Mucosa of rectum (tissue), 2 donors: ENCODE measurements around the gene USP32.
"Not testable (repeated sequence)": the region's sequence is repeated elsewhere in the genome, so short reads cannot be mapped to it uniquely, and the experiment has no call there.

Source experiments
- H3K27ac ChIP-seq, 2 donors: one replicate each; pipeline ENCODE4 v1.7.0; 2013; ENCODE audit warnings: inconsistent platforms in 2 of 2, low read depth in 2 of 2, low read length in 2 of 2
- H3K27me3 ChIP-seq, 2 donors: one replicate each; pipeline ENCODE4 v1.7.0; 2013; ENCODE audit warnings: low read length in 2 of 2; ENCODE audit not compliant: control insufficient read depth in 2 of 2, insufficient read depth in 2 of 2
- H3K36me3 ChIP-seq, 2 donors: one replicate each; pipeline ENCODE4 v1.7.0; 2013; ENCODE audit warnings: low read length in 2 of 2; ENCODE audit not compliant: control insufficient read depth in 2 of 2, insufficient read depth in 2 of 2
- H3K4me1 ChIP-seq, 2 donors: one replicate each; pipeline ENCODE4 v1.7.0; 2013; ENCODE audit warnings: low read length in 2 of 2, mild to moderate bottlenecking in 1 of 2; ENCODE audit not compliant: control insufficient read depth in 2 of 2, insufficient read depth in 2 of 2
- H3K4me3 ChIP-seq, 2 donors: one replicate each; pipeline ENCODE4 v1.7.0; 2013; ENCODE audit warnings: low read length in 2 of 2
- H3K9ac ChIP-seq, 2 donors: one replicate each; pipeline ENCODE4 v1.7.0; 2013; ENCODE audit warnings: low read length in 2 of 2, low read depth in 1 of 2, mild to moderate bottlenecking in 1 of 2
- H3K9me3 ChIP-seq, 2 donors: one replicate each; pipeline ENCODE4 v1.7.0; 2013; ENCODE audit warnings: low read length in 2 of 2; ENCODE audit not compliant: control insufficient read depth in 2 of 2
- donor health status: healthy.
- donor health status: Normal muscosa, but diverticular disease.

USP32 gene

GRCh38 chr17:60223456-60223855 is 168.5 kb downstream of the USP32 start:
- Histone ChIP-seq H3K4me1 (no peaks in the 10 kb centered on the region), H3K27me3 (no peaks in the 10 kb centered on the region), H3K36me3 (peaks cover 17 to 18% of the 10 kb centered on the region in 2 donors), H3K9ac (no peak overlapping the region), H3K4me3 (no peak overlapping the region), H3K27ac (no peak overlapping the region), H3K9me3 (no peaks in the 10 kb centered on the region)

- H3K4me1 ChIP-seq, H3K36me3 ChIP-seq, H3K9me3 ChIP-seq, H3K4me3 ChIP-seq, H3K9ac ChIP-seq, H3K27ac ChIP-seq, H3K27me3 ChIP-seq: not testable (repeated sequence)
These were observed 173.2 kb downstream of the USP32 start for GRCh38 chr17:60218774-60219173.

- not testable (repeated sequence) for H3K9ac ChIP-seq, H3K4me1 ChIP-seq, H3K4me3 ChIP-seq, H3K27ac ChIP-seq, H3K9me3 ChIP-seq, H3K27me3 ChIP-seq, H3K36me3 ChIP-seq
These were observed 176.0 kb downstream of the USP32 start for GRCh38 chr17:60215895-60216294.

- H3K9ac ChIP-seq, H3K4me1 ChIP-seq, H3K27me3 ChIP-seq, H3K27ac ChIP-seq, H3K36me3 ChIP-seq, H3K4me3 ChIP-seq, H3K9me3 ChIP-seq: not testable (repeated sequence)
These were observed 180.7 kb downstream of the USP32 start for GRCh38 chr17:60211282-60211681.

GRCh38 chr17:60208302-60208701 is 183.6 kb downstream of the USP32 start:
- H3K27ac ChIP-seq, H3K9ac ChIP-seq, H3K27me3 ChIP-seq, H3K4me1 ChIP-seq, H3K36me3 ChIP-seq, H3K4me3 ChIP-seq, H3K9me3 ChIP-seq: not testable (repeated sequence)

- not testable (repeated sequence) for H3K9me3 ChIP-seq, H3K9ac ChIP-seq, H3K36me3 ChIP-seq, H3K27me3 ChIP-seq, H3K4me1 ChIP-seq, H3K4me3 ChIP-seq, H3K27ac ChIP-seq
These were observed 186.2 kb downstream of the USP32 start for GRCh38 chr17:60205782-60206181.

- H3K27ac ChIP-seq, H3K4me3 ChIP-seq, H3K4me1 ChIP-seq, H3K9me3 ChIP-seq, H3K27me3 ChIP-seq, H3K9ac ChIP-seq, H3K36me3 ChIP-seq: not testable (repeated sequence)
These were observed 193.3 kb downstream of the USP32 start for GRCh38 chr17:60198630-60199029.

- not testable (repeated sequence) for H3K9ac ChIP-seq, H3K9me3 ChIP-seq, H3K27ac ChIP-seq, H3K4me3 ChIP-seq, H3K4me1 ChIP-seq, H3K27me3 ChIP-seq
- H3K36me3 ChIP-seq = peaks cover 4 to 14% of the 10 kb centered on the region in 2 donors
These were observed 197.8 kb downstream of the USP32 start for GRCh38 chr17:60194141-60194540.

- H3K9me3 ChIP-seq = no peaks in the 10 kb centered on the region
- no peaks in the 10 kb centered on the region for H3K27me3 ChIP-seq
- H3K36me3 ChIP-seq = peaks cover 4 to 14% of the 10 kb centered on the region in 2 donors
- no peak overlapping the region for H3K27ac ChIP-seq
- no peak overlapping the region for H3K4me3 ChIP-seq
- H3K9ac ChIP-seq = no peak overlapping the region
- H3K4me1 ChIP-seq = no peaks in the 10 kb centered on the region
These were observed 198.5 kb downstream of the USP32 start for GRCh38 chr17:60193482-60193881.

- peaks cover 4 to 14% of the 10 kb centered on the region in 2 donors for H3K36me3 ChIP-seq
- H3K9ac ChIP-seq, H3K27ac ChIP-seq, H3K4me1 ChIP-seq, H3K4me3 ChIP-seq, H3K27me3 ChIP-seq, H3K9me3 ChIP-seq: not testable (repeated sequence)
These were observed 198.9 kb downstream of the USP32 start for GRCh38 chr17:60193032-60193431.

- H3K4me1 ChIP-seq, H3K27me3 ChIP-seq, H3K27ac ChIP-seq, H3K36me3 ChIP-seq, H3K4me3 ChIP-seq, H3K9me3 ChIP-seq, H3K9ac ChIP-seq: not testable (repeated sequence)
These were observed 201.9 kb downstream of the USP32 start for GRCh38 chr17:60190032-60190431.
